Activated CD8-positive, alpha-beta memory T cell treated with anti-CD3 and anti-CD28 coated beads for 1 hour (primary cell): ENCODE results near the gene FBXO41.

Experiments used
- DNase-seq, 2 donors: peaks; one replicate each; pipeline ENCODE4 v3.0.0-alpha.2; 2020; ENCODE audit warnings: low read depth in 1 of 2; ENCODE audit errors: extremely low read depth in 1 of 2

Gene FBXO41, protein sequence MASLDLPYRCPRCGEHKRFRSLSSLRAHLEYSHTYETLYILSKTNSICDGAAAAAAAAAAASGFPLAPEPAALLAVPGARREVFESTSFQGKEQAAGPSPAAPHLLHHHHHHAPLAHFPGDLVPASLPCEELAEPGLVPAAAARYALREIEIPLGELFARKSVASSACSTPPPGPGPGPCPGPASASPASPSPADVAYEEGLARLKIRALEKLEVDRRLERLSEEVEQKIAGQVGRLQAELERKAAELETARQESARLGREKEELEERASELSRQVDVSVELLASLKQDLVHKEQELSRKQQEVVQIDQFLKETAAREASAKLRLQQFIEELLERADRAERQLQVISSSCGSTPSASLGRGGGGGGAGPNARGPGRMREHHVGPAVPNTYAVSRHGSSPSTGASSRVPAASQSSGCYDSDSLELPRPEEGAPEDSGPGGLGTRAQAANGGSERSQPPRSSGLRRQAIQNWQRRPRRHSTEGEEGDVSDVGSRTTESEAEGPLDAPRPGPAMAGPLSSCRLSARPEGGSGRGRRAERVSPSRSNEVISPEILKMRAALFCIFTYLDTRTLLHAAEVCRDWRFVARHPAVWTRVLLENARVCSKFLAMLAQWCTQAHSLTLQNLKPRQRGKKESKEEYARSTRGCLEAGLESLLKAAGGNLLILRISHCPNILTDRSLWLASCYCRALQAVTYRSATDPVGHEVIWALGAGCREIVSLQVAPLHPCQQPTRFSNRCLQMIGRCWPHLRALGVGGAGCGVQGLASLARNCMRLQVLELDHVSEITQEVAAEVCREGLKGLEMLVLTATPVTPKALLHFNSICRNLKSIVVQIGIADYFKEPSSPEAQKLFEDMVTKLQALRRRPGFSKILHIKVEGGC

GRCh38 chr2:73284296-73285158 lies at the start of gene FBXO41:
Gene FBXO41 (minus strand): TSS chr2:73284478. CDS start chr2:73269630, 14,848 bp downstream.
- peak in 1 of 2 donors; percentile 54 for DNase-seq

DNA sequence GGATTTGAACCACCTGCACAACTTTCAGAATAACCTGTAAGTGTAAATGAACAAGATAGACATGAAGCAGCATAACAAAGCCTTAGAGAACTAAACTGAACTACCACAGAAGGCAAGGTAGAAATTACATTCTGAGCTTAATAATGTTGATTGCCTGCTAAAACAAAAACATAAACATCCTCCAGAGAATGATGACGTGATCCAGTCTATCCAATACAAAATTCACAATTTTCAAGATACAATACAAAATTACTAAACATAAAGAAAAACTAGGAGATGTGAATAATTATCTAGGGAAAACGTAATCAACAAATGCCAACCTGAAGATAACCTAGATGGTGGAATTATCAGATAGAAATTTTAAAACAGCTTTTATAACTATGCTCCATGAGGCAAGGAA lies 49.8 kb upstream of the FBXO41 start:
- DNase-seq = no peak

- DNase-seq = no peak
Observed at GRCh38 chr2:73333564-73333963, 49.3 kb upstream of the FBXO41 start.

GRCh38 chr2:73324126-73324725 lies 39.9 kb upstream of the FBXO41 start:
- DNase-seq = no peak

GRCh38 chr2:73323551-73323950 lies 39.3 kb upstream of the FBXO41 start:
- DNase-seq = no peak

DNA sequence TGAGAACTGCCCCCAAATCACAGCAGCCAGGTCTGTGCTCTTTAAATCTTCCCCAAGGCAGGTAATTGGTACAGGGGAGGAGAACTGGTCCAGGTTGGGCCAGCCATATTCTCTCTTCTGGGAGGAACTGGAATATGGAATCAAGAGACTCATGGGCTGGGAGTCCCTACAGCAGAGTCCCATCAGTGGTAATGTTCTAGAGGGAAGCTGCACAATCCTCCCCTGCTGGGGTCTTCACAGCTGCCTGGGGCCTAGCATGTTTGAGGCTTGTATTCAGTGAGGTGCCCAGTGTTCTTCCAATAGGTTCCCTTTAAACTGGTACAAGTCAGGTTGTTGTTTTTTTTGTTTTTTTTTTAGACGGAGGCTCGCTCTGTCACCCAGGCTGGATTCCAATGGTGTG lies 30.2 kb upstream of the FBXO41 start:
- DNase-seq = no peak

DNA sequence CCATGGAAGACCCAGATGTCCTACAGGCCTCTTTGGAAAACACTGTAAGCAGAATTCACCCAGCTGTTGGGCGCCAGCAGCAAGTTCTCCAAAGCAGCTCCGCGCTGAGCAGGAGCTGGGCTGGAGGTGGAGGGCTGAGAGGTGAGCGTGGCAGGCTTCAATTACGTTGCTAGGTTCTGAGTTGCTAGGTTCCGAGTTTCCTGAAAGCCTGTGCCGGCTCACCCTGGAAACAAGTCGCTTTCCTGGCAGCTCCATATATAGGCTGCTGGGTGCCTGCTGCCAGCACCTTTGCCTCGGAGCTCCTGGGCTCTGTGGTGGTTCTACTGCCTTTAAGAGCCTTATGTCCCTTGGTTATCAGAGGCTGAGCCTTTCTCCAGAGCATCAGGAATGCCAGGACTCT lies 23.4 kb upstream of the FBXO41 start:
- DNase-seq = no peak

DNA sequence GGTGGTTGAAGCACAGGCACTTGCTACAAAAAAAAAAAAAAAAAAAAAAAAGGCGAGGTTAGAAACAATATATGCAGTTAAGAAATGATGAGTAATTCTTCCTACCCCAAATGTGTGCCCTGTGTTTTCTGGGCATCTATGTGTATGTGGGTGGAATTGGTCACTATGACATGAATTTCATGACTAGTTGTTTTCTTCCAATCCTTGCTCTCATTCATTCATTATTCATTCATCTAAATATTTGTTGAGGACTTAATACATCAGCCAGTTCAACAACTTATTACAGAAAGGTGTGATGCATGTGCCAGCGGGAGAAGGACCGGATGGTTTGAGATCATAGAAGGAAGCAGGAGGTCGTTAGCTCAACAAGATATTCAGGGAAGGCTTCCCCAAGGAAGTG lies 17.4 kb upstream of the FBXO41 start:
- DNase-seq = no peak

DNA sequence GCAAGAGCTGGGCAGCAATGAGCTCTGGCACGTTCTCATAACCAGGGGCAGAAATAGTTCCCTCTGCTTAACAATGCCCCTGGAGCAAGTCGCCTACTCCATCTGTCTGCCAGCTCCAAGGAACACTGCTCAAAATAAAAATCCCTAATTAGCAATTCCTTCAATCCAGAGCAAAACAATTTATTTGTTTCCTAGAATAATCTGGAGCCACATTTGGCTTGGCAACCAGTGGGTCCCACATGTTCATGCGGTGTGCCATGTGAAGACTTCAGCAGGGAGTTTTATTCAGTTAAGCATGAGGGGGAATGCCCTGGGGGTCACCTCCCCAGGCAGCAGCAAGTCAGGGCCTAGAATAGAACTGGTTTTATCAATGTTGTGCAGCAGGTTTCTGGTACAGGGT lies 16.6 kb upstream of the FBXO41 start:
- DNase-seq = no peak

DNA sequence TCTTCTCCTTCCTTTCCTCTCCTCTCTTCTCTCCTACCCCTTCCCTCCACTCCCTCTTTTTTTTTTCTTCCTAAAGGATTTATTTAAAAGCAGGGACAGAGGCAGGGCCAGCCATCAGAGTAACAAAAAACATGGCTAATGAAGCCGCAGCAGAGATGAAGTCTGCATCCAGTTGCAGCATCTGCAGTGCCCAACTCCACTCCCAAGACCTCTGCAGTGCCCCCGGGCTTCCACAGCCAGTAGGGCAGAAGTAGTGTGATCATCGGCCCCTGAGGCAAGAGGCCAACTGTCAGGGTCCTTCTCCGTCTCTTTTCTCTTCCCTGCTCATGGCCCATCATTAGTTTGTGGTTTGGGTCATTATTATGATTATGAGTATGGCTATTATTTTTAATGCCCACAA lies 13.3 kb upstream of the FBXO41 start:
- no peak for DNase-seq

DNA sequence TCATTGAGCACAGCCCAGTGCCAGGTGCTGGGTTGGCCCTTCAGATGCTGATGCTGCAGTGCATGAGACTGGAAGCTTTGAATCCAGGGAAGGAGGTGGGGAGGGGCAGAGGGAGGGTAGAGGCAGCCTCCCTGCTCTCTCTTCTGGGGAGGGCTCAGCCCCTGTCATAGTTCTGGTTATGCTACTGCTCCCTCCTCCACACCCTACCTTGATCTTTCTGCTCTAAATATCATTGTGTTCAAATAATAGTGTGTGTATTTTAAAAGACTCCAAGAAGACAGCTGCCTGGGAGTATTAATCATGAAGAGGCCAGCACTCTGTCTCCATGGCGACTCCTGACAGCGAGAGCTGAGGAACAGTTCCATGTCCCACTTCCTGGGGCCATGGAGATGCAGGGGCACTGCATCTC lies 12.9 kb upstream of the FBXO41 start:
- DNase-seq = no peak

GRCh38 chr2:73295751-73296400 lies 11.6 kb upstream of the FBXO41 start:
- no peak for DNase-seq

DNA sequence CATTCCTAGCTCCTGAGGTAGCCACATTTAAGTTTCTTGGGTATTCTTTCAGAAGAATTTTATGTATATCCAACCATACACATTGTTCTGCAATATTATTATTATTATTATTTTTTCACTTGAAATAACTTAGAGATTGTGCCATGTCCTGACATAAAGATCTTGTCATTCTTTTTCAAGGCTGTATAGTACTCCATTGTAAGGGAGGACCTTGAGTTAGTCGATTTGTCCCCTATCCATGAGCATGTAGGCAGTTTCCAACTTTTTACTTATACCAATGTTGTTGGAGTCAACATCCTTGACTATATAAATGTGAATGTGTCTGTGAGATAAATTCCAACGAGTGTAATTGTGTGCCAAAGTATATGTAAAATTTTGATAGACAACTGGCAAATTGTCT lies 10.0 kb upstream of the FBXO41 start:
- no peak for DNase-seq

DNA sequence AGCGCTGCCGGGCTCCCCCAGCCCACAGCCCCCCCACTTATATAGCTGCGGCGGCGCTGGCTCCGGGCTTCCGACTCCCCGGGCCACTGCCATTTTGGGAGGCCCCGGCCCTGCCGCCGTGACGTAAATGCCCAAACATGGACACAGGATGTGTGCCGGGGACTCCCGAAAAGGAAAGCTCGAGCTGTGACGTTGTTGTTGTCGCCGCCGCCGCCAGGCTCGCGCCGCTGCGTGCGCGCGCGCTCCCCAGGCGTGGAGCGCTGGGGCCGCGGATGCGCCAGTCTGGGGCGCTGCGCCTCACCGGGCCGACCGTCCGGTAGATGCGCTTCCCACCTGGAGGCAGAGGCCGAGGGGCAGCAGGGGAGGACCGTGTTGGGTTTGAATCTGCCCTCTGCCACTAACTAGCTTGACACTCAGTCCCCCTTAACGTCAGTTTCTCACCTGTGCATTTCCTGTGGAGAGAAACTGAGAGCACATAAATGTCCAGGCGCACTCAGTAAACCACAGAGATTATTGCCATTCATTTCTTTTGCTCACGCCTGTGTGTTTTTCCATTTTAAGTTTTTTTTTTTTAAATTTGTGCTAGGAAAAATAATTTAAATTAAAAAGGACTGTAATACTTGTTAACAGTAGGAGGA lies 9.4 kb upstream of the FBXO41 start, which contains the start of gene EGR4:
Gene EGR4, minus strand, starts transcription at position 15 of the 638 bp plus-strand sequence. CDS start 231 bp downstream, outside the sequence.
- peak; percentile 76 to 82 for DNase-seq

GRCh38 chr2:73292906-73293533 lies 8.7 kb upstream of the FBXO41 start:
- DNase-seq = no peak

DNA sequence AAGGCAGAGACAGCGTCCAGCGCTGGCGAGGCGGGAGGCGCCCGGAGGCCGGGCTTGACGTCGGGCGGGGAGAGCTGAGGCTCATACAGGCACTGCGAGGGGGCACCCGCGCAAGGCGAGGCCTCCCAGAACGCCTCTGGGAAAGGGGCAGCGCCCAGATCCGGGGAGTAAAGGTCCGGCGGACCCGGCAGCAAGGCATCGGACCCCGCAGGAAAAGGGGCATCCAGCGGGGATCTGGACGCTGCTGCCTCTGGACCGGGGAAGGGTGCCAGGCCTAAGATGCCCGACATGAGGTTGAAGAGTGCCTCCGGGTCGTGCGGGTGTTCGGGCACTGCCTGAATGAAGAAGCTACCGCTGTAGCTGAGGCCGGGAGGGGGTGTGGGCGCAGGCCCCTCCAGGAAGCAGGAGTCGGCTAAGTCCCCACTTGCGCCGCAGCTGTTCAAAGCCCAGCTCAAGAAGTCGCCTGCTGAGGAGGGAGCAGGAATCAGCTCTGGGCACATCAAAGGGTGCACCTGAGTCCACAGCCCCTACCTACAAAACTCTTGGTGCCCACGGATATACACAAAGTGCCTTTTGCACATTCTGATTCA lies 8.1 kb upstream of the FBXO41 start:
- no peak for DNase-seq

DNA sequence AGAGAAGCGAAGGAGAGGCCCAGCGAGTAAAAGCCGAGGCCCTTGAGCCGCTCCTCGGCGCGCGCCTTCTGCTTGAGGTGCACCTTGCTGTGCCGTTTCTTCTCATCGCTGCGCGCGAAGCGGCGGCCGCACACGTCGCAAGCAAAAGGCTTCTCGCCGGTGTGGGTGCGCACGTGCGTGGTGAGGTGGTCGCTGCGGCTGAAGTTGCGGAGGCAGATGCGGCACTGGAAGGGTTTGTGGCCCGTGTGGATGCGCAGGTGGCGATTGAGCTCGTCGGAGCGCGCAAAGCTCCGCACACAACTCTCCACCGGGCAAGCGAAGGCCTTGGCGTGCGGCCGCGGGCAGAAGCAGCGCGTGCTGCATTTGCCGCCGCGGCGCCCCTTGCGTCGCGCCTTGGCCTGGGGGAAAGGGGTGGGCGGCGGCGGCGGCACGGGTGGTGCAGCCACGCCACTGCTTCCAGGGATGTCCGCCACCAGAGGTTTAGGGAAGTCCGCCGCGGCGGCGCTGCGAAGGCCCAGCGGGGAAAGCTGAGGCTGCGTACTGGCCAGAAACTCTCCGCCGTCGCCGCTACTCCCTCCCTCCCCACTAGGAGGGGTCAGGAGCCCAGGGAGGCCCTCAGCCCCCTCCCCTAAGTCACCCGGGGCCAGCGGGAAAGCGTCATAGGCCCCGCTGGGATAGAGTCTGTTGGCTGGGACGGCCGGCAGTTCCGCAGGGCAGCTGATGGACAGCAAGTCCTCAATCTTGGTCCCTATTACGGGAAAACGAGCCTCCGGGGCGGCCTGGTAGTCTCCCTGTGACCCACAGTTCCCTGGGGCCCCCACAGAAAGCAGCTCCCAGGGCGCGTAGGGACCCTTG lies 7.4 kb upstream of the FBXO41 start:
- no peak for DNase-seq

- DNase-seq = peak in 1 of 2 donors; percentile 35
Observed at GRCh38 chr2:73291093-73291460, 6.8 kb upstream of the FBXO41 start.
